ENCODE results near the gene SMARCD2. TPM values are rescaled to one million over a fixed set of nuclear protein-coding genes. Genes with fewer than 3 reads are reported as not detected.
"Not testable (repeated sequence)": the region's sequence is repeated elsewhere in the genome, so short reads cannot be mapped to it uniquely, and the experiment has no call there.

Gene SMARCD2
- total and polyA plus RNA-seq, 2 donors (not counting 1 experiment from before 2014, with no cell fraction given): 51.1 to 87.0 TPM

GRCh38 chr17:63804328-63804727, 38.2 kb downstream of the SMARCD2 start:
- no peaks in the 10 kb centered on the region for H3K4me1 ChIP-seq (ENCODE audit: control insufficient read depth, extremely low read depth, insufficient read depth, low read length)
- no peaks in the 10 kb centered on the region for H3K79me2 ChIP-seq (ENCODE audit: control insufficient read depth, insufficient read depth, low read length)

DNA sequence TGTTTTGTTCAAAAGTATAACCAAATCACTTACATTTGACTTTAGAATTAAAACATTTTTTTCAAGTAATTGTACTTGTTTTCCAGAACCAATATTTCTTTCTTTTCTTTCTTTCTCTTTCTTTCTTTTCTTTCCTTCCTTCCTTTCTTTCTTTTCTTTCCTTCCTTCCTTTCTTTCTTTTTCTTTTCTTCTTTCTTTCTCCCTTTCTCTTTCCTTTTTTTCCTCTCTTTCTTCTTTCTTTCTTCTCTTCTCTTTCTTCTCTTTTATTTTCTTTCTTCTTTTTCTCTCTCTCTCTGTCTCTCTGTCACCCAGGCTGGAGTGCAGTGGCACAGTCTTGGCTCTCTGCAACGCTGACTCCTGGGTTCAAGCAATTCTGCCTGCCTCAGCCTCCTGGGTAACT, 41.7 kb downstream of the SMARCD2 start:
- peaks cover 13% of the 10 kb centered on the region for H3K36me3 ChIP-seq (ENCODE audit: control insufficient read depth, insufficient read depth, low read length)
- TF ChIP-seq CTCF (conservative IDR thresholded peaks at IDR 0.05 in 1 of 2, IDR thresholded peaks at IDR 0.05 in 1 of 2; ENCODE audit: low read depth in 1 of 2, low read length in 2 of 2) (no peak), EZH2 (IDR thresholded peaks at IDR 0.05; ENCODE audit: low read length, missing control alignments) (no peak)
- H3K9me3 ChIP-seq (ENCODE audit: control insufficient read depth, insufficient read depth, low read depth, low read length): no peaks in the 10 kb centered on the region
- DNase-seq (ENCODE audit: low read depth in 2 of 2): no peak
- H3K9ac ChIP-seq (ENCODE audit: insufficient read depth, low read length): no peak overlapping the region
- H3K4me3 ChIP-seq (replicated peaks in 1 of 4; ENCODE audit: control extremely low read depth in 1 of 4, insufficient read depth in 1 of 4, low read depth in 3 of 4, low read length in 4 of 4): no peak overlapping the region
- H3K79me2 ChIP-seq (ENCODE audit: control insufficient read depth, insufficient read depth, low read length): no peaks in the 10 kb centered on the region
- no peaks in the 10 kb centered on the region for H3K27me3 ChIP-seq (ENCODE audit: control insufficient read depth, insufficient read depth, low read length)
- no peak overlapping the region for H3K27ac ChIP-seq (ENCODE audit: insufficient read depth, low read length)
- no peaks in the 10 kb centered on the region for H3K4me1 ChIP-seq (ENCODE audit: control insufficient read depth, extremely low read depth, insufficient read depth, low read length)
- no peaks in the 10 kb centered on the region for H4K20me1 ChIP-seq (ENCODE audit: control insufficient read depth, extremely low read depth, insufficient read depth, low read length)
- H3K4me2 ChIP-seq (ENCODE audit: extremely low read depth, insufficient read depth, low read length): no peak overlapping the region
- H2AFZ ChIP-seq (ENCODE audit: low read length): no peak overlapping the region

More at GRCh38 chr17:63804328-63804727, 38.2 kb downstream of the SMARCD2 start:
- no peak overlapping the region for H3K27ac ChIP-seq (ENCODE audit: insufficient read depth, low read length)
- no peak overlapping the region for H3K9ac ChIP-seq (ENCODE audit: insufficient read depth, low read length)
- no peak for TF ChIP-seq CTCF (conservative IDR thresholded peaks at IDR 0.05 in 1 of 2, IDR thresholded peaks at IDR 0.05 in 1 of 2; ENCODE audit: low read depth in 1 of 2, low read length in 2 of 2)
- no peak for TF ChIP-seq EZH2 (IDR thresholded peaks at IDR 0.05; ENCODE audit: low read length, missing control alignments)
- peaks cover 17% of the 10 kb centered on the region for H3K36me3 ChIP-seq (ENCODE audit: control insufficient read depth, insufficient read depth, low read length)
- no peaks in the 10 kb centered on the region for H4K20me1 ChIP-seq (ENCODE audit: control insufficient read depth, extremely low read depth, insufficient read depth, low read length)
- no peak overlapping the region for H3K4me3 ChIP-seq (replicated peaks in 1 of 4; ENCODE audit: control extremely low read depth in 1 of 4, insufficient read depth in 1 of 4, low read depth in 3 of 4, low read length in 4 of 4)
- no peaks in the 10 kb centered on the region for H3K27me3 ChIP-seq (ENCODE audit: control insufficient read depth, insufficient read depth, low read length)
- DNase-seq (ENCODE audit: low read depth in 2 of 2): no peak
- no peak overlapping the region for H3K4me2 ChIP-seq (ENCODE audit: extremely low read depth, insufficient read depth, low read length)
- no peak overlapping the region for H2AFZ ChIP-seq (ENCODE audit: low read length)
- no peaks in the 10 kb centered on the region for H3K9me3 ChIP-seq (ENCODE audit: control insufficient read depth, insufficient read depth, low read depth, low read length)

DNA sequence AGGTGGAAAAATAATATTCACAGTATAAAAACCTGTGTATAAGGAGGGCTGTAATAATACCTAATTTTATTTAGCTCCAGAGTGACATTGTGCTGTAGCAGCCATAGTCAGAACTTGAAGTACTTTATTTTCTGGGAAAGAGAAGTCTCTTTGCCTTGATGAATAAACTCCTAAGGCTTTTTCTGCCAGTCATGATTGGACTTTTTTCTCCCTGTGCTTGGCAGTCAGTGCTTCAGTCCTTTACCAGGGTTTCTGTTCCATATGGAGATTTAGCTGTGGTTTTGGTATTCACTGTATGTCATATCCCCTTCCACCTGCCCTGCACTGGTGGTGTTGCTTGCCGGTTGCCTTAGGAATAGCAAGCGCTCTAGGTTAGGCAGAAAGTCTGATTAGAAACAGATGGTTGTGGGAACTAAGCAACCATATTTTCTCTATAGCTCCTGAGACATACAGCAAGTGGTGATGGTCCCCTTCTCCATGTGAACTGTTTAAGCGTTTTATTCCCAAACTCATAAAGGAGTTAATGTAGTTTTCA, 43.8 kb downstream of the SMARCD2 start:
- H3K4me3 ChIP-seq (replicated peaks in 1 of 4; ENCODE audit: control extremely low read depth in 1 of 4, insufficient read depth in 1 of 4, low read depth in 3 of 4, low read length in 4 of 4): no peak overlapping the region
- peaks cover 9% of the 10 kb centered on the region for H3K36me3 ChIP-seq (ENCODE audit: control insufficient read depth, insufficient read depth, low read length)
- no peak overlapping the region for H3K27ac ChIP-seq (ENCODE audit: insufficient read depth, low read length)
- no peaks in the 10 kb centered on the region for H3K27me3 ChIP-seq (ENCODE audit: control insufficient read depth, insufficient read depth, low read length)
- no peaks in the 10 kb centered on the region for H4K20me1 ChIP-seq (ENCODE audit: control insufficient read depth, extremely low read depth, insufficient read depth, low read length)
- H2AFZ ChIP-seq (ENCODE audit: low read length): no peak overlapping the region
- H3K9me3 ChIP-seq (ENCODE audit: control insufficient read depth, insufficient read depth, low read depth, low read length): no peaks in the 10 kb centered on the region
- H3K4me2 ChIP-seq (ENCODE audit: extremely low read depth, insufficient read depth, low read length): no peak overlapping the region
- no peak overlapping the region for H3K9ac ChIP-seq (ENCODE audit: insufficient read depth, low read length)
- DNase-seq (ENCODE audit: low read depth in 2 of 2): no peak
- H3K79me2 ChIP-seq (ENCODE audit: control insufficient read depth, insufficient read depth, low read length): peaks cover 4% of the 10 kb centered on the region
- TF ChIP-seq EZH2 (IDR thresholded peaks at IDR 0.05; ENCODE audit: low read length, missing control alignments) (no peak), CTCF (conservative IDR thresholded peaks at IDR 0.05 in 1 of 2, IDR thresholded peaks at IDR 0.05 in 1 of 2; ENCODE audit: low read depth in 1 of 2, low read length in 2 of 2) (no peak)
- H3K4me1 ChIP-seq (ENCODE audit: control insufficient read depth, extremely low read depth, insufficient read depth, low read length): no peaks in the 10 kb centered on the region

- H3K9ac ChIP-seq (ENCODE audit: insufficient read depth, low read length); H4K20me1 ChIP-seq (ENCODE audit: control insufficient read depth, extremely low read depth, insufficient read depth, low read length); H3K79me2 ChIP-seq (ENCODE audit: control insufficient read depth, insufficient read depth, low read length): not testable (repeated sequence)
Observed at GRCh38 chr17:63796375-63796774, 46.1 kb downstream of the SMARCD2 start.

More at GRCh38 chr17:63796375-63796774, 46.1 kb downstream of the SMARCD2 start:
- H3K4me2 ChIP-seq (ENCODE audit: extremely low read depth, insufficient read depth, low read length); H3K27me3 ChIP-seq (ENCODE audit: control insufficient read depth, insufficient read depth, low read length); H3K4me3 ChIP-seq (replicated peaks in 1 of 4; ENCODE audit: control extremely low read depth in 1 of 4, insufficient read depth in 1 of 4, low read depth in 3 of 4, low read length in 4 of 4); DNase-seq (ENCODE audit: low read depth in 2 of 2); H3K4me1 ChIP-seq (ENCODE audit: control insufficient read depth, extremely low read depth, insufficient read depth, low read length); H3K27ac ChIP-seq (ENCODE audit: insufficient read depth, low read length); H2AFZ ChIP-seq (ENCODE audit: low read length); H3K9me3 ChIP-seq (ENCODE audit: control insufficient read depth, insufficient read depth, low read depth, low read length): not testable (repeated sequence)
- peaks cover 12% of the 10 kb centered on the region for H3K36me3 ChIP-seq (ENCODE audit: control insufficient read depth, insufficient read depth, low read length)
